ENCODE measurements around the gene ACSL3.

GRCh38 chr2:222872551-222872950 lies 11.7 kb downstream of the ACSL3 start:
- TF ChIP-seq CTCF (IDR thresholded peaks at IDR 0.05; ENCODE audit: poor library complexity, severe bottlenecking) (no peak), EZH2 (IDR thresholded peaks at IDR 0.05; ENCODE audit: borderline replicate concordance, insufficient read depth, low read length, poor library complexity, severe bottlenecking) (no peak), REST (IDR thresholded peaks at IDR 0.05; ENCODE audit: borderline replicate concordance) (no peak), POLR2AphosphoS5 (IDR thresholded peaks at IDR 0.05) (no peak), EP300 (conservative IDR thresholded peaks at IDR 0.05; ENCODE audit: poor library complexity, severe bottlenecking) (no peak), TAF1 (IDR thresholded peaks at IDR 0.05; ENCODE audit: low read depth) (no peak), SMC3 (conservative IDR thresholded peaks at IDR 0.05; ENCODE audit: poor library complexity) (no peak)

All from neural cell (in vitro differentiated cells).